ENCODE results near the gene VTCN1.

VTCN1 gene

GRCh38 chr1:117205368-117205767 lies 5.4 kb downstream of the VTCN1 start:
- no peak for DNase-seq

GRCh38 chr1:117201808-117202207 lies 8.9 kb downstream of the VTCN1 start:
- DNase-seq: no peak

GRCh38 chr1:117198097-117198496 lies 12.6 kb downstream of the VTCN1 start:
- no peak for DNase-seq

- no peak for DNase-seq
These were observed 21.0 kb downstream of the VTCN1 start for GRCh38 chr1:117189726-117190125.

- no peak for DNase-seq
These were observed 21.8 kb downstream of the VTCN1 start for GRCh38 chr1:117188816-117189437.

- DNase-seq: no peak
These were observed 22.4 kb downstream of the VTCN1 start for GRCh38 chr1:117188170-117188815.

- DNase-seq: no peak
These were observed 27.6 kb downstream of the VTCN1 start for GRCh38 chr1:117183112-117183511.

- DNase-seq: no peak
These were observed 28.4 kb downstream of the VTCN1 start for GRCh38 chr1:117182319-117182718.

GRCh38 chr1:117181630-117182041 lies 29.1 kb downstream of the VTCN1 start:
- DNase-seq: no peak

- no peak for DNase-seq
These were observed 30.4 kb downstream of the VTCN1 start for GRCh38 chr1:117180147-117180967.

- DNase-seq: no peak
These were observed 31.3 kb downstream of the VTCN1 start for GRCh38 chr1:117179471-117179870.

GRCh38 chr1:117178756-117179155 lies 32.0 kb downstream of the VTCN1 start:
- no peak for DNase-seq

- no peak for DNase-seq
These were observed 33.4 kb downstream of the VTCN1 start for GRCh38 chr1:117177376-117177775.

GRCh38 chr1:117176579-117176978 lies 34.1 kb downstream of the VTCN1 start:
- no peak for DNase-seq

GRCh38 chr1:117174851-117175250 lies 35.9 kb downstream of the VTCN1 start:
- no peak for DNase-seq

GRCh38 chr1:117173691-117174090 lies 37.0 kb downstream of the VTCN1 start:
- no peak for DNase-seq

GRCh38 chr1:117173006-117173405 lies 37.7 kb downstream of the VTCN1 start:
- no peak for DNase-seq

GRCh38 chr1:117171900-117172511 lies 38.7 kb downstream of the VTCN1 start:
- DNase-seq: no peak

- no peak for DNase-seq
These were observed 40.7 kb downstream of the VTCN1 start for GRCh38 chr1:117169871-117170596.

- DNase-seq: no peak
These were observed 43.3 kb downstream of the VTCN1 start for GRCh38 chr1:117167402-117167801.

GRCh38 chr1:117166076-117166475 lies 44.7 kb downstream of the VTCN1 start:
- DNase-seq: no peak

- no peak for DNase-seq
These were observed 46.5 kb downstream of the VTCN1 start for GRCh38 chr1:117164209-117164608.

GRCh38 chr1:117162816-117163215 lies 47.9 kb downstream of the VTCN1 start:
- no peak for DNase-seq

Data from NCI-H1930 (cell line).